HFFc6 (cell line): ENCODE data around the gene PCDH18. TPM values are rescaled to one million over a fixed set of nuclear protein-coding genes. Genes with fewer than 3 reads are reported as not detected.
"Not testable (repeated sequence)": the region's sequence is repeated elsewhere in the genome, so short reads cannot be mapped to it uniquely, and the experiment has no call there.

Experiments
- DNase-seq: peaks from one replicate; pipeline ENCODE4 v3.0.0-alpha.2; 2018
- H3K27ac Mint-ChIP-seq: 2 replicates; pipeline ENCODE4 v1.8.0; 2020; ENCODE audit warnings: mild to moderate bottlenecking, mixed read lengths
- H3K27me3 Mint-ChIP-seq: 2 replicates; pipeline ENCODE4 v1.8.0; 2021; ENCODE audit warnings: mild to moderate bottlenecking, moderate library complexity, mixed read lengths; ENCODE audit not compliant: insufficient read depth
- H3K36me3 Mint-ChIP-seq: 2 replicates; pipeline ENCODE4 v1.8.0; 2021; ENCODE audit warnings: low read depth, mixed read lengths
- H3K4me1 Mint-ChIP-seq: 2 replicates; pipeline ENCODE4 v1.8.0; 2020; ENCODE audit warnings: low read depth, mixed read lengths
- H3K4me3 Mint-ChIP-seq: 2 replicates; pipeline ENCODE4 v1.8.0; 2020; ENCODE audit warnings: mild to moderate bottlenecking, moderate library complexity, mixed read lengths
- H3K9me3 Mint-ChIP-seq: 2 replicates; pipeline ENCODE4 v1.8.0; 2020; ENCODE audit warnings: mild to moderate bottlenecking, mixed read lengths
- total RNA-seq, 6 experiments: library from RNA; stranded (reverse); fragmentation: NEBNext Ultra II Directional; extraction: Animal tissue kit (Norgen Biotek cat#: 25700); gene quantifications; 2 replicates in 1 of 6; 3 replicates in 5 of 6; pipeline ENCODE4 v1.2.3, GENCODE V29; 2021
- TF ChIP-seq, protein P1 (sequence below): fragments of 200-600 bp; sonication (generic); IDR thresholded peaks from 2 replicates; pipeline ENCODE4 v1.5.0; 2021; ENCODE audit warnings: antibody characterized with exemption, mild to moderate bottlenecking

PCDH18 gene
- total RNA-seq, 6 experiments from 2014 or later: 41.6 to 57.6 (median 53.9) TPM

DNA sequence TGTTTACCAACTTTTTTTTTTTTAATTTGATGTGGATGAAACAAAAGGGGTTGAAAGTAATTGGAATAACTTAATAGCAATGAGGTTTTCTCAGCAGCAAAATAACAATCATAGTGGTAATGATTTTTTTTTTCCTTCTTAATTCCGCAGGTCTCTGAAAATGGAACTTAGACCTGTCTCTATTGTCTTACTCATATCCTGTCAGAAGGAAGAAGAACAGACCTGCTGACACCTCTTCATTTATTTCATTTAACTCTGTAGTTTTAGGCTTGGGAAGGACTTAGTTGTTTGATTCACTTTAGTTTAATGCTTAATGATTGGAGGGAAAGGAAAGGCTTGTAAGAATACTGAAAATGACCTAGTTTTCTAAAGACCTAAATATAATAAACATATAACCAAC lies 9.0 kb downstream of the PCDH18 start:
- Mint-ChIP-seq H3K9me3 (no peaks in the 10 kb centered on the region), H3K27ac (peak overlapping the region; percentile 28; the same call in 1 of the 2 replicates), H3K4me1 (peaks cover 85% of the 10 kb centered on the region)

DNA sequence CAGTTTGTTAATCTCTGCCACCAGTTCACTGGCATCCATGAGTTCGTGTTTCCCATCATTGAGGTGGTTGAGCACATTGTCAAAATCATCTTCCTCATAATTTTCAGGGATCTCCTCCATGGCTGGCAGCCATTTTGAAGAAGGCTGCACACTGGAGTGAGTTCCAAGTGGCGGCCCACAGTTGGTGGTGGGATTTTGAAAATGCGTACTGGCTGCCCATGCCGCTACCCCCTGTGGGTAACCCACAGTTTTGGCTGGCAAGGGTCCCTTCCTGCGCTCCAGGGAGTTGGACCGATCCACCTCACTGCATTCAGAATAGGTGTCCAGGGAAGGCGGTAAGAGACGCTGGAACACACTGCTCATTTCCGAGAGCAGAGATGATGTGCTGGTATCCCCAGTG lies 11.2 kb downstream of the PCDH18 start:
- no peak for DNase-seq
- Mint-ChIP-seq H3K9me3 (no peaks in the 10 kb centered on the region), H3K27ac (no peak overlapping the region), H3K4me1 (peaks cover 65% of the 10 kb centered on the region), H3K36me3 (peaks cover 50% of the 10 kb centered on the region), H3K27me3 (no peaks in the 10 kb centered on the region), H3K4me3 (no peak overlapping the region; the same call in 1 of the 2 replicates)
- TF ChIP-seq, protein P1, sequence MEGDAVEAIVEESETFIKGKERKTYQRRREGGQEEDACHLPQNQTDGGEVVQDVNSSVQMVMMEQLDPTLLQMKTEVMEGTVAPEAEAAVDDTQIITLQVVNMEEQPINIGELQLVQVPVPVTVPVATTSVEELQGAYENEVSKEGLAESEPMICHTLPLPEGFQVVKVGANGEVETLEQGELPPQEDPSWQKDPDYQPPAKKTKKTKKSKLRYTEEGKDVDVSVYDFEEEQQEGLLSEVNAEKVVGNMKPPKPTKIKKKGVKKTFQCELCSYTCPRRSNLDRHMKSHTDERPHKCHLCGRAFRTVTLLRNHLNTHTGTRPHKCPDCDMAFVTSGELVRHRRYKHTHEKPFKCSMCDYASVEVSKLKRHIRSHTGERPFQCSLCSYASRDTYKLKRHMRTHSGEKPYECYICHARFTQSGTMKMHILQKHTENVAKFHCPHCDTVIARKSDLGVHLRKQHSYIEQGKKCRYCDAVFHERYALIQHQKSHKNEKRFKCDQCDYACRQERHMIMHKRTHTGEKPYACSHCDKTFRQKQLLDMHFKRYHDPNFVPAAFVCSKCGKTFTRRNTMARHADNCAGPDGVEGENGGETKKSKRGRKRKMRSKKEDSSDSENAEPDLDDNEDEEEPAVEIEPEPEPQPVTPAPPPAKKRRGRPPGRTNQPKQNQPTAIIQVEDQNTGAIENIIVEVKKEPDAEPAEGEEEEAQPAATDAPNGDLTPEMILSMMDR: no peak

More for the DNA sequence above, 9.0 kb downstream of the PCDH18 start:
- no peak overlapping the region; the same call in 1 of the 2 replicates for H3K4me3 Mint-ChIP-seq
- TF ChIP-seq, protein P1: no peak
- H3K27me3 Mint-ChIP-seq: no peaks in the 10 kb centered on the region
- DNase-seq: no peak
- H3K36me3 Mint-ChIP-seq: peaks cover 55% of the 10 kb centered on the region

DNA sequence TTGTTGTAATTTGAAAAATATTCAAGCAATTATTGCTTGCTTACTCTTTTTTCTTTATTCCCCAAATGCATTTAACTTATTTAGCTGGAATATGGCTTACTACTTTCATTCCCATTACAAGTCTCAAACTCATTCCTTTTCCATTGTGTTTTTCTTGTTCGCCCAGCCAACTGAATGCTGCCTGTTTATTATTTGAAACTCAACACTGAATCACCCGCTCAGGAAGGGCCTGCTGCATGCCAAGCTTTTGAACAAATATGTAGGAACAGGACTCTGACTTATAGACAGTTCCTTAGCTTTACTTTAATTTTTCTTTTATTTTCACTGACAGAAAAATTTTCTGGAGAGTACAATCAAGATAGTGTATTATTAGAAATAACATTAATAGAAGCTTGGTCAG lies 12.9 kb downstream of the PCDH18 start:
- TF ChIP-seq, protein P1: no peak
- no peaks in the 10 kb centered on the region for H3K27me3 Mint-ChIP-seq
- H3K27ac Mint-ChIP-seq: peak overlapping the region; percentile 73
- H3K4me1 Mint-ChIP-seq: peaks cover 66% of the 10 kb centered on the region
- H3K36me3 Mint-ChIP-seq: peaks cover 38% of the 10 kb centered on the region
- H3K9me3 Mint-ChIP-seq: no peaks in the 10 kb centered on the region
- H3K4me3 Mint-ChIP-seq: peak overlapping the region; percentile 76
- DNase-seq: peak; percentile 68

DNA sequence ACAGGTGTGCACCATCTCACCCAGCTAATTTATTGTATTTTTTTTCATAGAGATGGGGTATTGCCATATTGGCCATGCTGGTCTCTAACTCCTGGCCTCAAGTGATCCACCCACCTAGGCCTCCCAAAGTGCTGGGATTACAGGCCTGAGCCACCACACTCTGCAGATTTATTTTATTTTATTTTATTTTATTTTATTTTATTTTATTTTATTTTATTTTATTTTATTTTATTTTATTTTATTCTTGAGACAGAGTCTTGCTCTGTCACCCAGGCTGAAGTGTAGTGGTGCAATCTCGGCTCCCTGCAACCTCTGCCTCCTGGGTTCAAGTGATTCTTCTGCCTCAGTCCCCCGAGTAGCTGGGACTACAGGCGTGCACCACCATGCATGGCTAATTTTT lies 15.0 kb downstream of the PCDH18 start:
- H3K4me1 Mint-ChIP-seq: peaks cover 54% of the 10 kb centered on the region
- not testable (repeated sequence) for H3K9me3 Mint-ChIP-seq, H3K27me3 Mint-ChIP-seq, DNase-seq, H3K27ac Mint-ChIP-seq, H3K4me3 Mint-ChIP-seq
- peaks cover 22% of the 10 kb centered on the region for H3K36me3 Mint-ChIP-seq

DNA sequence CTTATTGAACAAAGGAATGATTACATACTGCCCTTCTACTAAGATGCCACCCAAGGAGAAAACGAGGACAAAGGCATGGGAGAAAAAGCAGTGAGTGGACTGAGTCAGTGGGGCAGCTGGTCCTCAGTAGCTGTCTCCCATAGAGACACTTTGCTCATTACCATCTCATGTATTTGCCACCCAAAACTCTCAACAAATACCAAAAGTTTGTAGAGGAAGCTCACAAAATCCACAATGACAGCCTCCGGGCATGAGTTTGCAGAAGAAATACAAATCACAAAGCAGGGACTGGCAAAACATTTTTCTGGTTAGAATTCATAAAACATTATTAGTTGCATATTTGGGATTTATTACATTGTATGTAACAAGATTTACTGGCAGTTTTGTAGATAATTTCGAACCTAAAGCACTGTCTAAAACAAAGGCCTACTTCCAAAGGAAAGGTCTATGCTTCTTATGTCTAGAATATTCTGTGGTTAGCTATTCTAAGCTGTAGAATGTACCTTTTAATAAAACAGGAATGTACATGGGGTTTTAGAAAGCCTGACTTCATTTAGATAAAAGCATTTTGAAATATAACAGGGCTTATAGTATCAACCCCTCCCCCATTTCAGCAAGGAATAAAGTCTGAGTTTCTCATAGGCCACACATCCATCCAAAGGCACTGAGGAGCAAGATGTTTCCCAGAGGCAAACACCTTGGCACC lies 17.7 kb downstream of the PCDH18 start:
- no peaks in the 10 kb centered on the region for H3K9me3 Mint-ChIP-seq
- peaks cover 62% of the 10 kb centered on the region for H3K4me1 Mint-ChIP-seq
- no peaks in the 10 kb centered on the region for H3K27me3 Mint-ChIP-seq
- DNase-seq: no peak
- no peak overlapping the region for H3K4me3 Mint-ChIP-seq
- no peak overlapping the region for H3K27ac Mint-ChIP-seq
- TF ChIP-seq, protein P1: no peak
- no peaks in the 10 kb centered on the region for H3K36me3 Mint-ChIP-seq

DNA sequence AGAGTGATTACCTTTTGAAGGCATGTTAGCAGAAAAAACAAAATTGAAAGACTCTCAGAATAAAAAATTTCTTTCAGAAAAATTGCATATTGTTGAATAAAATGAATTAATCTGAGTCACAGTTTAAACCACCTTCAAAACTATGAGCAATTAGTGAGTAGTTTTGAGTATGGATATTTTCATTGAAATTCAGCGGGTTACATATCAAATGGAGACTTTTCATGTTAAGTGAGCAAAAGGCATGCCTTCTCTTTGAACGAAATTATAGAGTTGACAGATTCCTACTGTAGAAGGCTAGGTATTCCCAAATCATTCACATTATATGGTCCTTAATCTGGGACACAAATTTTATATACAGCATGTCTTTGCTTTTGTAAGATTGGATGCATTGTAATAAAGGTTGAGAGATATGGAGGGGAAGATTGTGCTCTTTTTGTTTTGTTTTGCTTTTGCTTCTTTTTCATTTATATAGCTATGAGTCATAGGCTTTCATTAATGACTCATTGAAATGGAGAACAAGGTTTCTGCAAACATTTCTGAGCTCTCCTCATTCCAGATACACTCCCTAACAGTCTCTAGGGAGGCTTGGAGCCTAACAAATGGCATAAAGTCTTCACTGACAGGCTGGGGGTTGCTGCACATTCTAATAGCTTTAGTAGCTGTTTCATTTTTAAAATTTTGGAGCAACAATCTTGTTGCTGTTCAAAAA lies 21.6 kb downstream of the PCDH18 start:
- no peaks in the 10 kb centered on the region for H3K9me3 Mint-ChIP-seq
- peak; percentile 91 for DNase-seq
- peak overlapping the region; percentile 81 for H3K4me3 Mint-ChIP-seq
- TF ChIP-seq, protein P1: no peak
- H3K27me3 Mint-ChIP-seq: no peaks in the 10 kb centered on the region
- H3K36me3 Mint-ChIP-seq: no peaks in the 10 kb centered on the region
- peak overlapping the region; percentile 89 for H3K27ac Mint-ChIP-seq
- peaks cover 46% of the 10 kb centered on the region for H3K4me1 Mint-ChIP-seq
